SK-N-SH (cell line): ENCODE results near the gene CCDC175. TPM values are rescaled to one million over a fixed set of nuclear protein-coding genes. Genes with fewer than 3 reads are reported as not detected.

ENCODE experiments used
- CTCF ChIA-PET: fragments of 300-600, 350-600 bp; formaldehyde crosslinking; extraction: SDS; loops from one replicate; lab custom pipeline; 2021; lab: Yijun Ruan, JAX
- POLR2A ChIA-PET: fragments of 350-600 bp; sonication (Branson Sonifier 250); formaldehyde crosslinking; extraction: SDS; loops from one replicate; lab custom pipeline; 2020; ENCODE audit warnings: antibody characterized with exemption, inconsistent platforms; lab: Yijun Ruan, JAX
- DNase-seq: peaks from one replicate; pipeline ENCODE4 v3.0.0; 2012
- H2AFZ ChIP-seq: fragments of 200-600 bp; sonication (generic); 2 replicates; pipeline ENCODE4 v1.8.1; 2016; ENCODE audit warnings: antibody characterized with exemption, mild to moderate bottlenecking, low read depth
- H3F3A ChIP-seq: fragments of 200-600 bp; sonication (generic); replicated peaks from 2 replicates; pipeline ENCODE3; 2016; ENCODE audit warnings: antibody characterized with exemption, mild to moderate bottlenecking; ENCODE audit not compliant: insufficient read depth
- H3K27ac ChIP-seq, 2 experiments: fragments of 200-500 bp in 1 of 2; fragments of 200-600 bp in 1 of 2; sonication (Bioruptor generic) in 1 of 2; sonication (generic), shearing (Covaris generic) in 1 of 2; 2 replicates each; pipeline versions ENCODE4 v1.5.1 to v1.6.1; 2014 to 2016; ENCODE audit warnings: low read depth in 2 of 2, inconsistent platforms in 1 of 2, low read length in 1 of 2, mild to moderate bottlenecking in 1 of 2, mixed read lengths in 1 of 2
- H3K27me3 ChIP-seq: fragments of 200-600 bp; sonication (generic), shearing (Covaris generic); 2 replicates; pipeline ENCODE4 v1.6.1; 2016; ENCODE audit warnings: mixed run types; ENCODE audit not compliant: insufficient read depth
- H3K36me3 ChIP-seq, 2 experiments: fragments of 200-500 bp in 1 of 2; fragments of 200-600 bp in 1 of 2; sonication (Bioruptor generic) in 1 of 2; sonication (generic) in 1 of 2; replicated peaks in 1 of 2; 2 replicates each; pipeline versions ENCODE3 to v1.5.1; 2014 to 2016; ENCODE audit warnings: low read length in 1 of 2, mild to moderate bottlenecking in 1 of 2; ENCODE audit not compliant: insufficient read depth in 2 of 2, control insufficient read depth in 1 of 2
- H3K4me1 ChIP-seq, 2 experiments: fragments of 200-500 bp in 1 of 2; fragments of 200-600 bp in 1 of 2; sonication (Bioruptor generic) in 1 of 2; sonication (generic), shearing (Covaris generic) in 1 of 2; 2 replicates each; pipeline versions ENCODE4 v1.5.1 to v1.6.1; 2014 to 2016; ENCODE audit warnings: low read depth in 1 of 2, low read length in 1 of 2, mixed run types in 1 of 2; ENCODE audit not compliant: insufficient read depth in 2 of 2, control insufficient read depth in 1 of 2
- H3K4me2 ChIP-seq: fragments of 200-600 bp; sonication (generic), shearing (Covaris generic); 2 replicates; pipeline ENCODE4 v1.6.1; 2017; ENCODE audit warnings: mixed run types
- H3K4me3 ChIP-seq, 2 experiments: fragments of 200-500 bp in 1 of 2; fragments of 200-600 bp in 1 of 2; sonication (Bioruptor generic) in 1 of 2; sonication (generic), shearing (Covaris generic) in 1 of 2; 2 replicates each; pipeline versions ENCODE4 v1.5.1 to v1.8.1; 2014 to 2016; ENCODE audit warnings: low read depth in 2 of 2, inconsistent platforms in 1 of 2, low read length in 1 of 2, mild to moderate bottlenecking in 1 of 2, mixed read lengths in 1 of 2, moderate library complexity in 1 of 2
- H3K79me2 ChIP-seq: fragments of 200-600 bp; sonication (generic); 2 replicates; pipeline ENCODE4 v1.8.1; 2017; ENCODE audit warnings: mild to moderate bottlenecking; ENCODE audit not compliant: insufficient read depth
- H3K9ac ChIP-seq: fragments of 200-600 bp; sonication (generic); 2 replicates; pipeline ENCODE4 v1.6.1; 2017; ENCODE audit warnings: mixed run types
- H3K9me2 ChIP-seq: fragments of 200-600 bp; sonication (generic); 2 replicates; pipeline ENCODE4 v1.6.1; 2017; ENCODE audit warnings: mixed run types
- H3K9me3 ChIP-seq: fragments of 200-600 bp; sonication (generic); 2 replicates; pipeline ENCODE4 v1.6.1; 2017; ENCODE audit warnings: mixed run types, mild to moderate bottlenecking, moderate library complexity
- H4K20me1 ChIP-seq: fragments of 200-600 bp; sonication (generic); 2 replicates; pipeline ENCODE4 v1.6.1; 2017; ENCODE audit warnings: mild to moderate bottlenecking, mixed run types; ENCODE audit not compliant: insufficient read depth
- EP300 ChIP-seq, 2 experiments: IDR thresholded peaks; 2 replicates each; pipeline versions ENCODE4 v1.4.0 to v1.6.1; 2012; ENCODE audit warnings: borderline replicate concordance in 1 of 2, low read depth in 1 of 2, low read length in 1 of 2
- EZH2phosphoT487 ChIP-seq: fragments of 200-600 bp; sonication (generic); IDR thresholded peaks from 2 replicates; pipeline ENCODE4 v1.6.1; 2017; ENCODE audit warnings: low read depth, mixed run types, mild to moderate bottlenecking, antibody characterized with exemption, moderate library complexity, borderline replicate concordance
- FOXJ3 ChIP-seq: sonication (generic); formaldehyde crosslinking; IDR thresholded peaks from 2 replicates; pipeline ENCODE4 v1.5.1; 2020; ENCODE audit warnings: mild to moderate bottlenecking, missing genetic modification reagents
- FOXM1 ChIP-seq: IDR thresholded peaks from 2 replicates; pipeline ENCODE4 v1.4.0; 2012; ENCODE audit warnings: low read depth, mild to moderate bottlenecking
- IRF3 ChIP-seq: fragments of 150-350 bp; IDR thresholded peaks from 2 replicates; pipeline ENCODE4 v1.6.1; 2016; ENCODE audit warnings: mild to moderate bottlenecking, low read depth, low read length
- JUND ChIP-seq: IDR thresholded peaks from 2 replicates; pipeline ENCODE4 v1.4.0; 2012
- MAX ChIP-seq: IDR thresholded peaks from 2 replicates; pipeline ENCODE4 v1.4.0; 2012; ENCODE audit warnings: low read depth
- MEF2A ChIP-seq: IDR thresholded peaks from 2 replicates; pipeline ENCODE4 v1.4.0; 2012; ENCODE audit warnings: low read depth, borderline replicate concordance
- NFIC ChIP-seq: IDR thresholded peaks from 2 replicates; pipeline ENCODE4 v1.4.0; 2012; ENCODE audit warnings: borderline replicate concordance
- NRF1 ChIP-seq: IDR thresholded peaks from 2 replicates; pipeline ENCODE4 v1.6.1; 2012; ENCODE audit warnings: low read depth, mild to moderate bottlenecking, low read length
- RCOR1 ChIP-seq: fragments of 150-350 bp; IDR thresholded peaks from 2 replicates; pipeline ENCODE4 v1.6.1; 2017; ENCODE audit warnings: antibody characterized with exemption, low read length
- REST ChIP-seq: IDR thresholded peaks from 2 replicates; pipeline ENCODE4 v1.6.1; 2012; ENCODE audit warnings: mild to moderate bottlenecking, low read depth, low read length, moderate library complexity
- RFX5 ChIP-seq: IDR thresholded peaks from 2 replicates; pipeline ENCODE4 v1.6.1; 2012; ENCODE audit warnings: mild to moderate bottlenecking, improper control_type of control experiment, low read length
- RXRA ChIP-seq: IDR thresholded peaks from 2 replicates; pipeline ENCODE4 v1.4.0; 2012; ENCODE audit warnings: low read depth, mild to moderate bottlenecking, borderline replicate concordance
- SMC3 ChIP-seq: IDR thresholded peaks from 2 replicates; pipeline ENCODE4 v1.6.1; 2012; ENCODE audit warnings: low read depth, low read length, improper control_type of control experiment
- TAF1 ChIP-seq: IDR thresholded peaks from 2 replicates; pipeline ENCODE4 v1.6.1; 2012; ENCODE audit warnings: low read depth, mild to moderate bottlenecking, low read length, moderate library complexity, borderline replicate concordance
- TEAD4 ChIP-seq: IDR thresholded peaks from 2 replicates; pipeline ENCODE4 v1.4.0; 2012; ENCODE audit warnings: mild to moderate bottlenecking, borderline replicate concordance; ENCODE audit not compliant: insufficient read depth
- ZBTB33 ChIP-seq: IDR thresholded peaks from 2 replicates; pipeline ENCODE4 v1.4.0; 2012; ENCODE audit warnings: low read depth, borderline replicate concordance
- WGBS: methylation state at CpG from one replicate; pipeline ENCODE4 v1.1.6; 2017; ENCODE audit warnings: low lambda C conversion rate; 5-methylcytosine and 5-hydroxymethylcytosine counted together
- polyA plus RNA-seq, 3 experiments: library from polyadenylated mRNA; depleted of rRNA; stranded (reverse); fragments of >200 nt; gene quantifications; 2 replicates each; pipeline ENCODE4 v1.2.3, GENCODE V29; 2012
- TF ChIP-seq, protein P1 (sequence below): IDR thresholded peaks from 2 replicates; pipeline ENCODE4 v1.4.0; 2012; ENCODE audit warnings: low read depth, borderline replicate concordance

The CCDC175 gene
- polyA plus RNA-seq, 1 of the 3 experiments (the other 2 are of a cell fraction): not detected

DNA sequence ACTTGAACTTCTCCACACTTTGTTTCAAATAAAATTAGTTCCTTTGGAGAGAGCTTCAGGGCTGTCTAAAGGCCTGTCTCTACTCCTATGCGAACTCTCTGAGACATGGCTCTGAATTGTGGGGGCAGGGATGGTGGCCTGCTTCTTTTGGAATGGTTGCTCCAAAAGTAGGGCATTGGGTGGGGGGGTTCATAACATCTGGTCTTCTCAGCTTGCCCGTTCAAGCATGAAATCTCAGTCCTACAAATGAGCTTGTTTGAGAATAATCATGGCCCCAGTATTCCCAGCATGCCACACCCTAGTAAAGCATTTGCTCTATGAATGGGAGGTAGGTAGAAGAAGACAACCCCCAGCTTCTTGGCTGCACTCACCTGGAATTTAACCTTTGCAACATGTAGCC lies 118.1 kb downstream of the CCDC175 start:
- DNase-seq: no peak
- no peaks in the 10 kb centered on the region for H3K9me3 ChIP-seq
- POLR2A ChIA-PET: interaction anchor here (1.2 kb wide), 1 partner anchor 8 kb away, joined by 3 read pairs; no protein-coding TSS in a partner anchor
- H3K27ac ChIP-seq: no peak overlapping the region
- peaks cover 0 to 16% of the 10 kb centered on the region in 2 experiments; a peak in 2 of 4 replicates for H3K4me1 ChIP-seq
- no peak for TF ChIP-seq MAX
- TF ChIP-seq RXRA: no peak
- TF ChIP-seq ZBTB33: no peak
- no peak for TF ChIP-seq NRF1
- TF ChIP-seq REST: no peak
- TF ChIP-seq FOXJ3: no peak
- no peak for TF ChIP-seq TAF1
- TF ChIP-seq MEF2A: no peak
- CTCF ChIA-PET: interaction anchor here (0.9 to 1.7 kb wide), 3 partner anchors 24 to 430 kb away, joined by 3 to 9 read pairs (median 5); no protein-coding TSS in a partner anchor
- 94% methylated on average over 1 of the region's 2 CpGs for WGBS
- H3K27me3 ChIP-seq: no peaks in the 10 kb centered on the region
- no peak overlapping the region for H2AFZ ChIP-seq
- no peak overlapping the region for H3K4me3 ChIP-seq
- peaks cover 75 to 79% of the 10 kb centered on the region in 2 experiments for H3K36me3 ChIP-seq
- H3K79me2 ChIP-seq: peaks cover 10% of the 10 kb centered on the region
- no peaks in the 10 kb centered on the region for H4K20me1 ChIP-seq
- peaks cover 35% of the 10 kb centered on the region for H3F3A ChIP-seq
- H3K9ac ChIP-seq: no peak overlapping the region
- no peaks in the 10 kb centered on the region for H3K9me2 ChIP-seq
- H3K4me2 ChIP-seq: no peak overlapping the region

GRCh38 chr14:59455411-59455810 lies 121.2 kb downstream of the CCDC175 start:
- DNase-seq: no peak
- Histone ChIP-seq H3K79me2 (peaks cover 11% of the 10 kb centered on the region; the same call in 1 of the 2 replicates), H3K36me3 (peaks cover 53 to 73% of the 10 kb centered on the region in 2 experiments), H3K9me3 (no peaks in the 10 kb centered on the region), H3K27me3 (no peaks in the 10 kb centered on the region), H3K9ac (no peak overlapping the region), H2AFZ (no peak overlapping the region), H3K4me1 (peaks cover 0 to 11% of the 10 kb centered on the region in 2 experiments; a peak in 2 of 4 replicates), H3K4me2 (no peak overlapping the region), H3K27ac (peak overlapping the region in 1 of 2 experiments; percentile 98; a peak in 2 of 4 replicates), H3F3A (peaks cover 37% of the 10 kb centered on the region), H3K4me3 (no peak overlapping the region), H4K20me1 (no peaks in the 10 kb centered on the region), H3K9me2 (no peaks in the 10 kb centered on the region)
- POLR2A ChIA-PET: no interaction called here
- 100% methylated on average over 1 of the region's 1 CpG for WGBS
- CTCF ChIA-PET: interaction anchor here (0.8 to 1.5 kb wide), 3 partner anchors 18 to 427 kb away, joined by 3 to 4 read pairs (median 4); no protein-coding TSS in a partner anchor
- TF ChIP-seq NFIC (no peak), RCOR1 (no peak), JUND (no peak), SMC3 (no peak), EP300 (IDR thresholded peaks at IDR 0.05; ENCODE audit: borderline replicate concordance in 1 of 2, low read depth in 1 of 2, low read length in 1 of 2) (no peak), RFX5 (no peak), TEAD4 (no peak), FOXM1 (no peak), MEF2A (no peak), IRF3 (no peak), EZH2phosphoT487 (no peak), NRF1 (no peak)
- TF ChIP-seq, protein P1, sequence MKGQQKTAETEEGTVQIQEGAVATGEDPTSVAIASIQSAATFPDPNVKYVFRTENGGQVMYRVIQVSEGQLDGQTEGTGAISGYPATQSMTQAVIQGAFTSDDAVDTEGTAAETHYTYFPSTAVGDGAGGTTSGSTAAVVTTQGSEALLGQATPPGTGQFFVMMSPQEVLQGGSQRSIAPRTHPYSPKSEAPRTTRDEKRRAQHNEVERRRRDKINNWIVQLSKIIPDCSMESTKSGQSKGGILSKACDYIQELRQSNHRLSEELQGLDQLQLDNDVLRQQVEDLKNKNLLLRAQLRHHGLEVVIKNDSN: no peak
